Peyer's patch (tissue), 4 donors: ENCODE measurements around the gene HAUS3.

Experiments
- POLR2A ChIP-seq, 2 donors: fragments of 450-650 bp; IDR thresholded peaks; one replicate each; pipeline ENCODE4 v1.5.1; 2017; ENCODE audit warnings: antibody characterized with exemption in 2 of 2, mild to moderate bottlenecking in 2 of 2, moderate library complexity in 2 of 2
- TF ChIP-seq, protein P1 (sequence below), 6 experiments: fragments of 450-650 bp in 4 of 6; fragments of 200-600 bp in 2 of 6; sonication (generic) in 1 of 6; IDR thresholded peaks; one replicate each; pipeline ENCODE4 v1.5.1; 2017 to 2019; ENCODE audit warnings: antibody characterized with exemption in 6 of 6, mild to moderate bottlenecking in 3 of 6, moderate library complexity in 1 of 6

DNA sequence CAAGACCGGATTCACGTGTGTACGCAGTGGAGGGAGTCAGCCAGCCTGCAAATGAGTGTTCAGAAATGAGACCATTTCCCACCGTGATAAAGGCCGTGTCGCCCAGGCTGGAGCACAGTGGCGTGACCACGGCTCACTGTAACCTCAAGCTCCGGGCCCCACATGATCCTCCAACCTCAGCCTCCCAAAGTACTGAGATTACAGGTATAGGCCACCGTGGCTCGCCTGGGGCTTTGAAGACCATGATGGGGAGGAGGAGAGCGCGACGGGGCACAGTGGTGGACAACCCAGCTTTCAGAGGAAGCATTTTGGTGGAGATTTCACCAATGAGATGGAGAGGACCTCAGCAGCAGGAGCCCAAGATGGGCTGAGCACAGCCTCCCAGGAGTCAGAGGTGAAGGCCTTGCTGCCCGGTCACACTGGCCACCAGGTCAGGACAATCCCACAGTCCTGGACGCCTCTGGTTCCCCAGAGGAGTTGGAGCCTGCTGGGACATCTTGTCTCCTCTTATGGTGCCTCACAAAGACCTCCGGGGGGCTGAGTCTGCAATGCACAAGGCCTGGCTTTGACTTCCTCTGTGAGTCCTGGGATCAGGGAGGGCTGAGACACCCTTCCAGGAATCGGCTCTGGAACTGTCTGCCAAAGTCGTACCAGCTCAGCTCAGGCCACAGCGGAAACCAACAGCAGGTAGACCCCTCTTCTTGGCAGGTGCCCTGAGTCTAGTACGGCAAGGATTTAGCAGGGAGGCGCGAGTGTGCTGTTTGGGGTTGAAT, 42.4 kb upstream of the HAUS3 start:
- TF ChIP-seq, protein P1, sequence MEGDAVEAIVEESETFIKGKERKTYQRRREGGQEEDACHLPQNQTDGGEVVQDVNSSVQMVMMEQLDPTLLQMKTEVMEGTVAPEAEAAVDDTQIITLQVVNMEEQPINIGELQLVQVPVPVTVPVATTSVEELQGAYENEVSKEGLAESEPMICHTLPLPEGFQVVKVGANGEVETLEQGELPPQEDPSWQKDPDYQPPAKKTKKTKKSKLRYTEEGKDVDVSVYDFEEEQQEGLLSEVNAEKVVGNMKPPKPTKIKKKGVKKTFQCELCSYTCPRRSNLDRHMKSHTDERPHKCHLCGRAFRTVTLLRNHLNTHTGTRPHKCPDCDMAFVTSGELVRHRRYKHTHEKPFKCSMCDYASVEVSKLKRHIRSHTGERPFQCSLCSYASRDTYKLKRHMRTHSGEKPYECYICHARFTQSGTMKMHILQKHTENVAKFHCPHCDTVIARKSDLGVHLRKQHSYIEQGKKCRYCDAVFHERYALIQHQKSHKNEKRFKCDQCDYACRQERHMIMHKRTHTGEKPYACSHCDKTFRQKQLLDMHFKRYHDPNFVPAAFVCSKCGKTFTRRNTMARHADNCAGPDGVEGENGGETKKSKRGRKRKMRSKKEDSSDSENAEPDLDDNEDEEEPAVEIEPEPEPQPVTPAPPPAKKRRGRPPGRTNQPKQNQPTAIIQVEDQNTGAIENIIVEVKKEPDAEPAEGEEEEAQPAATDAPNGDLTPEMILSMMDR (IDR thresholded peaks at IDR 0.05) = no peak
- no peak for TF ChIP-seq POLR2A (IDR thresholded peaks at IDR 0.05)
